HEK293T (cell line): ENCODE measurements around the gene PDCD1LG2.

ENCODE experiments used
- ARNT ChIP-seq: fragments of 450-650 bp; IDR thresholded peaks from 2 replicates; pipeline ENCODE4 v1.6.1; 2017; ENCODE audit warnings: mild to moderate bottlenecking
- BHLHE40 ChIP-seq: fragments of 450-650 bp; IDR thresholded peaks from 2 replicates; pipeline ENCODE4 v1.6.1; 2016; ENCODE audit warnings: mild to moderate bottlenecking, moderate library complexity, borderline replicate concordance
- ELF4 ChIP-seq: fragments of 450-650 bp; IDR thresholded peaks from 2 replicates; pipeline ENCODE4 v1.6.1; 2017; ENCODE audit warnings: antibody characterized with exemption
- FOXK2 ChIP-seq: fragments of 450-650 bp; IDR thresholded peaks from 2 replicates; pipeline ENCODE4 v1.6.1; 2016; ENCODE audit warnings: mild to moderate bottlenecking
- FOXM1 ChIP-seq: fragments of 450-650 bp; IDR thresholded peaks from 2 replicates; pipeline ENCODE4 v1.6.1; 2017; ENCODE audit warnings: mild to moderate bottlenecking, borderline replicate concordance
- LEF1 ChIP-seq: fragments of 450-650 bp; IDR thresholded peaks from 2 replicates; pipeline ENCODE4 v1.6.1; 2017; ENCODE audit warnings: mild to moderate bottlenecking, borderline replicate concordance
- SP1 ChIP-seq: fragments of 450-650 bp; IDR thresholded peaks from 2 replicates; pipeline ENCODE4 v1.6.1; 2017
- SUZ12 ChIP-seq: fragments of 450-650 bp; IDR thresholded peaks from 2 replicates; pipeline ENCODE4 v1.6.1; 2016; ENCODE audit warnings: mild to moderate bottlenecking
- TARDBP ChIP-seq: fragments of 450-650 bp; IDR thresholded peaks from 2 replicates; pipeline ENCODE4 v1.6.1; 2016
- ZNF384 ChIP-seq: fragments of 450-650 bp; IDR thresholded peaks from 2 replicates; pipeline ENCODE4 v1.6.1; 2016
- TF ChIP-seq, protein P1 (sequence below): fragments of 450-650 bp; IDR thresholded peaks from 2 replicates; pipeline ENCODE4 v1.6.1; 2016

DNA sequence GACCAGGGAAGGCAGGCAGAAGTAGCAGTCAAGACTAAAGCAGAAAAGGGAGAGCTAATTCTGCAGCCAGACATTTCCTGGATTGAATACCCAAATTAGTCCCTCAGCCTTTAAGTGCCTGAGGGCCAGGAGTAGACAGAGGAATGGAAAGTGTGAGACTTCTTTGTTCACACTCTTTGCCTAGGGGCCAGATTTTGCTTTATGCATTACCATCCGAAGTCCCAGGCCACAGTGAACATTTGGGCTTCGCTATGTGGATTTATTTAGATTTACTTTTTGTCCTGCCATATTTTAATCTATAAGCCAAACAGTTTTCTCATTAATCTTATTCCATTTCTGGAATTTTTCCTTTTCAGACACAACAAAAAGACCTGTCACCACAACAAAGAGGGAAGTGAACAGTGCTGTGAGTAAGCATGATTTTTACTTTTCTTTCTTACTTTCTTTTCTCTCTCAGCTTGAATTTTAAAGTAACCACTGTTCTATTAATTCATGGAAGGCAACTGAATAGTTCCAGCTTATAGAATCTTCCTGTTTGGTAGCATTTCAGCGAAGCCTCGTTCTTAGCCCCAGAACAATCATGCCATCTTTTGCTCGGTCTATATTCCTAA is 52.6 kb downstream of the PDCD1LG2 start:
- TF ChIP-seq ELF4 (no peak), FOXK2 (no peak), BHLHE40 (no peak), FOXM1 (no peak), LEF1 (no peak), ZNF384 (no peak), SP1 (no peak), SUZ12 (no peak), ARNT (no peak), TARDBP (no peak)
- TF ChIP-seq, protein P1, sequence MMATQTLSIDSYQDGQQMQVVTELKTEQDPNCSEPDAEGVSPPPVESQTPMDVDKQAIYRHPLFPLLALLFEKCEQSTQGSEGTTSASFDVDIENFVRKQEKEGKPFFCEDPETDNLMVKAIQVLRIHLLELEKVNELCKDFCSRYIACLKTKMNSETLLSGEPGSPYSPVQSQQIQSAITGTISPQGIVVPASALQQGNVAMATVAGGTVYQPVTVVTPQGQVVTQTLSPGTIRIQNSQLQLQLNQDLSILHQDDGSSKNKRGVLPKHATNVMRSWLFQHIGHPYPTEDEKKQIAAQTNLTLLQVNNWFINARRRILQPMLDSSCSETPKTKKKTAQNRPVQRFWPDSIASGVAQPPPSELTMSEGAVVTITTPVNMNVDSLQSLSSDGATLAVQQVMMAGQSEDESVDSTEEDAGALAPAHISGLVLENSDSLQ, result no peak
